Stimulated activated CD8-positive, alpha-beta memory T cell treated with anti-CD3 and anti-CD28 coated beads, Interleukin-4, amount 100 ng/mL, for 48 hours (primary cell): ENCODE measurements around the gene EIF4ENIF1.
A peak's percentile ranks its signal among the peaks of the same experiment; 100 is the strongest.
"Not testable (repeated sequence)": the region's sequence is repeated elsewhere in the genome, so short reads cannot be mapped to it uniquely, and the experiment has no call there.

ENCODE experiments used
- DNase-seq: peaks from one replicate; pipeline ENCODE4 v3.0.0-alpha.2; 2020

EIF4ENIF1 gene

DNA sequence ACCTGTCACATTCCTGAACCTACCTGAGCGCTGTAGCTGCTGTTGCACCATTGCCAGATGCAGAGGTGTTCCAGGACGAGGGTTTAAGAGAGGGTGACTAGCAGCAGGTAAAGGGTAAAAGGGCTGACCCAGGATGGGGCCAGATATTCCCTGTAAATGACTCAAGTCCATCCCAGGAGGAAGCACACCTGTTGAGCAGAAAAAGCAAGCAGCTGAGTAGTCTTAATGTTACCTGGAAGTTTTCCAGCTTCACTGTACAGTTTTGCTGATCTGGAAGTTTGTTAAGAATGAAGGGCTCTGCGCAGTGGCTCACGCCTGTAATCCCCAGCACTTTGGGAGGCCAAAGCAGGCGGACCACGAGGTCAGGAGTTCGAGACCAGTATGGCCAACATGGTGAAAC, 49.0 kb downstream of the EIF4ENIF1 start:
- no peak for DNase-seq

GRCh38 chr22:31439808-31440207, 49.8 kb downstream of the EIF4ENIF1 start:
- DNase-seq, result no peak

GRCh38 chr22:31436132-31436531, 53.5 kb downstream of the EIF4ENIF1 start:
- DNase-seq, result no peak

DNA sequence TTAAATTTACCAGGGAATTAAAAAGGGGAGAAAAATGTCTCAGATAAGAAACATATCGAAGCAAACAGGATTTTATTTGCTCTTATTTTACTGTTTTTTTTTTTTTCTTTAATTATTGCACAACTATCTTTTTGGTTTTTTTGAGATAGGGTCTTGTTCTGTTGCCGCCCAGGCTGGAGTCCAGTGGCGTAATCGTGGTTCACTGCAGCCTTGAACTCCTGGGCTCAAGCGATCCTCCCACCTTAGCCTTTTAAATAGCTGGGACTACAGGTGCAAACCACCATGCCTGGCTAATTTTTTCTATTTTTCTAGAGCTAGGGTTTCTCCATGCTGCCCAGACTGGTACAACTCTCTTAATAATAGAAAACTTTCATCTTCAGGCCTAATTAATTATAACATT, 57.7 kb downstream of the EIF4ENIF1 start:
- no peak for DNase-seq

DNA sequence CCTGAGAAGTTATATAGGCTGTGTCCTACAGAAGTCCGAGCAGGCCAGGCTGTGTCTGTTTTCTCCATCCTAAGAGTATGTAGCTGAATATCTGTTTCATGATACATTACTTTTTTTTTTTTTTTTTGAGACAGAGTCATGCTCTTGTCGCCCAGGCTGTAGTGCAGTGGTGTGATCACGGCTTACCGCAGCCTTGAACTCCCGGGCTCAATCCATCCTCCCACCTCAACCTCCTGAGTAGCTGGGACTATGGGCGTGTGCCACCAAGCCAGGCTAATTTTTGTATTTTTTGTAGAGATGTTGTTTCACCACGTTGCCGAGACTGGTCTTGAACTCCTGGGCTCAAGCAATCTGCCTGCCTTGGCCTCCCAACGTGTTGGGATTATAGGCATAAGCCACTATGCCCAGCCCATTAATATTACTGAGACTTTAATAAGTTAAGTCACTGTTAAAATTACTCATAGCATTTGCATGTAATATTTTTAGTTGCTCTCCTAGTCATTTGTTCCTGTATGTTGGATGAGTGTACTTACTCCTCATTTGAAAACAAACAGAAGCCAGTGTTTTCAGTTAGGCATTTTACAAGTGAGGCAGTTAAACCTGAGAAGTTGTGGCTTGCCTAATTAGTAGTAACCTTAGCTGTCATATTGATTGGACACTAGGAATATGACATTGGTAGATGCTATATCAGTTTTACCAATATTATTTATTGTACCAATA, 64.2 kb downstream of the EIF4ENIF1 start:
- no peak for DNase-seq

DNA sequence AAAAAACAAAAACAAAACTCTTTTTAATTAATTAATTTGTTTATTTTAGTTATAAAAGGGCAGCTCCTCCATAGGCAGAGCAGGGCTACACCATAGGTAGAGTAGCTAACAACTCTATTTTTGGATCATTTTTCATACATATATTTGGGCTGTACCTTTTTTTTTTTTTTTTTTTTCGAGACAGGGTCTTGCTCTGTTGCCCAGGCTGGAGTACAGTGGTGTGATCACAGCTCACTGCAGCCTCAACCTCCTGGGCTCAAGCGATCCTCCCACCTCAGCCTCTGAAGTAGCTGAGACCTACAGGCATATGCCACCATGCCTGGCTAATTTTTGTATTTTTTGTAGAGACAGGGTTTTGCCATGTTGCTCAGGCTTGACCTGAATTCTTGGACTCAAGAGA, 87.3 kb downstream of the EIF4ENIF1 start:
- DNase-seq, result not testable (repeated sequence)

DNA sequence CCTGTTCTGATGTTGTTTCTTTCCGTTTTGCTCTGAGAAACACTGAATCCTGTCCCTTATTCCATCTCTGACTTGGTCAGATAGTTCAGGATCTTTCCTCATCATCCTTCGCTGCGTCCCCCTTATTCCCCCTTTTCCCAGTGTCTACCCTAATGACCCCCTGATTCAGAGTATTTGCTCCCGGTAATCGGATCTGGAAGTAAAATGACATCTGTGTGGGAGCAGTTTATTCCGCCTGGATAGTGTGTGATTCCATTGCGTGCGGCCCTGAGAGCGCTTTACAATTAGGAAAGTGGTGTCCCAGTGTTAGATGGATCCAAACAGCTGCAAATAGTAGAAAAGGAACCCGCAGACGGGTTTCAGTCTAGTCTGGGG, 89.6 kb downstream of the EIF4ENIF1 start:
- DNase-seq, result no peak

DNA sequence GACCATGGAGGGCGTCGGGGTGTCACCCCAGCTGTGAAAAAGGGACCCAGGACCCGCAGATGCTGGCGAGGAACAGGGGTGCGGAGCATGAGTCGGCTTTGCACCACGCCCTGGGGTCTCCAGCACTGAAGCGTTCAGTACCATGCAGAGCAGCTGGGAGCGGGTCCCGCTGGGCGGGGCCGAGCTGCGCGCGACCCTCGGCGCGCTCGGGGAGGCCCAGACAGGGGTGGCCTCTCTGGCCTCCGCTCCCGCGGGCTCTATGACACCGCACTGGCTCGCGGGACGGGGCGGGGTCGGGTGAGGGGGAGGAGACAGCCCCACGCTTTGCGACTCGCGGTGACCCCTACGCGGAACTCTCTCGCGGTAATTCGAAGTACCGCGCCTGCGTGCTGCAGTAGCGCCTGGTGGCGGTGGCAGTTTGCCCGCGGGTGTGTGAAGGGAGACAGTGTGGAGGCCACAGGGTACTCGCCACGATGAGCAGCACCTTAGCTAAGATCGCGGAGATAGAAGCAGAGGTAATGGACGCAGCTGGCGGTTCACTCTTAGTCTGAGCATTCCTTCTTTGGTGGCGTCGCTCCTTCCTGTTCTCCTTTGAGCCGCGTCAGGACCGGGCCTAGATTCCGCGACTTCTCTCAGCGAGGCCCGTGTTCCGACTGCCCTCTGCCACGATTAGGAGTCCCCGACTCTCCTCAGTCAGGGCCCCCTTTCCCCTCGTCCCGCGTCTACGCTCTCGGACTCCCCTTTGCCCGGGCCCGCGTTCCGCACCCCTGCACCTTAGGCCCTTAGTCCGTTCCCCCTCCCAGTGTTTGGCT, 90.2 kb downstream of the EIF4ENIF1 start, which contains the start of gene DRG1:
Gene DRG1, plus strand, starts transcription at position 394 of the 812 bp plus-strand sequence. Its CDS starts 80 bp downstream, at position 474.
- DNase-seq, result peak; percentile 98

DNA sequence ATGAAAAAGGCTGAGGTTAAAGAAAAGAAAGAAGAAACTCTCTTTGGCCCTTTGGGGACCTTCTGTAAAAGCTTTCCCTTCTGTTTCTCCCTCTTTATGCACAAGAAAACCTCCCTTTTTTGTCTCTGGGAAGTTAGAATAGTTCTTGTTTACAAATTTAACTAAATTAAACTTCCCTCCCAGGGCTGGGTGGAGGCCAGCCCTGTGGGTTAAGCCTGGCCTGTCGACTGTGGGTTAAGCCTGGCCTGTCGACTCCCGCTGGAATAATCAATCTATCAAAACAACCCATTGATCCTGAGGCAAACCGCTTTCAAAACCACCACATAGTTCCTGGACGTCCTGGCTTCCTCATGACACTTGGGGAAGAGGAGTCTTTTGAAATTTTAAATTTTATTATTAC, 91.4 kb downstream of the EIF4ENIF1 start:
- no peak for DNase-seq

DNA sequence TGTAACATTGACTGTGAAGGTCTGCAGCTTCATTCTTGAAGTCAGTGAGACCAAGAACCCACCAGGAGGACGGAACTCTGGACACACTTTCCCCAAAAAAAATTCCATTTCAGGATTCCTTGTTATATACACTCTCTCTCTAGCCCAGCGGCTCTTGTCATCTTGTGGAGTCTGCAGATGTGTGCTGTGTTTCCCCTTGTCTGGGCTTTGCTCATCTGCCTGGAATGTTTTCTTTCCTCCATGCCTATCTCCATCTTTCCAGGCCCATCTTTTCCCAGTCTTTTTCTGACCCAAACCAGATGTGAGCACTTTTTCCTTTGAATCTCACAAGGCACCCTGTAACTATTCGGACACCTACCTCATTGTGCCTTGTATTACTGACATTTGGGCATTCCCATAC, 95.3 kb downstream of the EIF4ENIF1 start:
- DNase-seq, result no peak

DNA sequence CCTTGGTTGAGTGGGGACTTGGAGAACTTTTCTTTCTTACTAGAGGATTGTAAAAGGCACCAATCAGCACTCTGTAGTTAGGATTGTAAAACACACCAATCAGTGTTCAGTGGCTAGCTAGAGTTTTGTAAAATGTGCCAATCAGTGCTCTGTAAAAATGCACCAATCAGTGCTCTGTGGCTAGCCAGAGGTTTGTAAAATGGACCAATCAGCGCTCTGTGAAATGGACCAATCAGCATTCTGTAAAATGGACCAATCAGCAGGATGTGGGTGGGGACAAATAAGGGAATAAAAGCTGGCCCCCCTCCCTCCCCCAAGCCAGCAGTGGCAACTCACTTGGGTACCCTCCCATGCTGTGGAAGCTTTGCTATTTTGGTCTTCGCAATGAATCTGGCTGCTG, 95.7 kb downstream of the EIF4ENIF1 start:
- no peak for DNase-seq
